LNCAP (cell line): Measurements from ENCODE around the gene TNFSF13B.

Source experiments
- TF ChIP-seq, protein P1 (sequence below): fragments of 450-650 bp; IDR thresholded peaks from 2 replicates; pipeline ENCODE4 v1.5.1; 2017; ENCODE audit warnings: mild to moderate bottlenecking

TNFSF13B gene

GRCh38 chr13:108269601-108270328 lies at the start of gene TNFSF13B:
TNFSF13B (plus strand) TSS chr13:108269718; CDS start chr13:108269896, 178 bp downstream.
- TF ChIP-seq, protein P1, sequence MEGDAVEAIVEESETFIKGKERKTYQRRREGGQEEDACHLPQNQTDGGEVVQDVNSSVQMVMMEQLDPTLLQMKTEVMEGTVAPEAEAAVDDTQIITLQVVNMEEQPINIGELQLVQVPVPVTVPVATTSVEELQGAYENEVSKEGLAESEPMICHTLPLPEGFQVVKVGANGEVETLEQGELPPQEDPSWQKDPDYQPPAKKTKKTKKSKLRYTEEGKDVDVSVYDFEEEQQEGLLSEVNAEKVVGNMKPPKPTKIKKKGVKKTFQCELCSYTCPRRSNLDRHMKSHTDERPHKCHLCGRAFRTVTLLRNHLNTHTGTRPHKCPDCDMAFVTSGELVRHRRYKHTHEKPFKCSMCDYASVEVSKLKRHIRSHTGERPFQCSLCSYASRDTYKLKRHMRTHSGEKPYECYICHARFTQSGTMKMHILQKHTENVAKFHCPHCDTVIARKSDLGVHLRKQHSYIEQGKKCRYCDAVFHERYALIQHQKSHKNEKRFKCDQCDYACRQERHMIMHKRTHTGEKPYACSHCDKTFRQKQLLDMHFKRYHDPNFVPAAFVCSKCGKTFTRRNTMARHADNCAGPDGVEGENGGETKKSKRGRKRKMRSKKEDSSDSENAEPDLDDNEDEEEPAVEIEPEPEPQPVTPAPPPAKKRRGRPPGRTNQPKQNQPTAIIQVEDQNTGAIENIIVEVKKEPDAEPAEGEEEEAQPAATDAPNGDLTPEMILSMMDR, result no peak

- TF ChIP-seq, protein P1, result no peak; the same call in 1 of the 2 replicates
Observed at GRCh38 chr13:108220041-108220440, 49.5 kb upstream of the TNFSF13B start.

- TF ChIP-seq, protein P1, result no peak
Observed at GRCh38 chr13:108223687-108224503, 45.6 kb upstream of the TNFSF13B start.

- TF ChIP-seq, protein P1, result no peak
Observed at GRCh38 chr13:108225440-108225839, 44.1 kb upstream of the TNFSF13B start.

DNA sequence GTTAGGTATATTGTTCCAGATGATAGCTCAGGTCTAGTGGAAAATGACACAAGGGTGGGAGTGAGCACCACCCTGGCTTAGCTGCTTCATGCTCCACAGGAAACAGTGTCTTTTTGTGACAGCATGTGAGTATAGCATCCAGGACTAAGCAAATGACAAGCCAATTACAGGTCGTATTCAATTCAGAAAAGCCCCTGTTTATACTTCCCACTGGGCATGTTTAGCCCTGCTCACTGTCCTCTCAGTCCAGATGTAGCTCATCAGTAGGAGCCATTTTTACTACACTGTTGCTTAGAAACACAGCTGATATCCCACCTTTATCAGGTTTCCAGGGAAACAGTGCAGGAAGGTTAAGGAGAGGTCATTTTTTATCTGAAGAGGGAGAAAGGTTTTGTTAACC lies 43.3 kb upstream of the TNFSF13B start:
- TF ChIP-seq, protein P1, result no peak

DNA sequence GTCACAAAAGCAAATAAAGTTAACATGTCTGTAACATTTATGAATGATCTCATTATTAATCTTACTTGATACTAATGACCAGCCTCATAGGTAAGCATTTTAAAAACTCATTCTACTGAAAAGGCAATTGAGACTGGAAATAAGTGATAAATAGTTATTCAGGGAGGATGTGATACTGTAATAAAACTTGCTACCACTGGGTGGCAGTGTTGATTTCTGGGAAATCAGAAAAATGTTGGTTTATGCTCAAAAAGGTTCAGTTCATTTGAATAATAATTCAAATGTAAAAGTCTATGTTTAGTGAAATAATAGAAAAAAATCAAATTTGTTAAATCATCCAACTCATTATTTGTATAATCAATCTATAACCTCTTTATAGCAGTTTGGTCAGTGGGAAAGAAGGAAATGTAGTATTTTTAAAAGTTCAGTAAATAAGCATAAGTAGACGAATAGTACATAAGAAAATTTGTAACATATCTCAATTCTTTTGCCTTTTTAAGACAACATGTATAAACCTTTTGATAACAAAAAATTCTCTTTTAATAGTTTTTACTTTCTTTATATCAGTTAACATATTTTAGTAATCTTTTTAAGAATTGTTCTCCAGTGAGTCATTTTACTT lies 41.8 kb upstream of the TNFSF13B start:
- TF ChIP-seq, protein P1, result peak; percentile 68

DNA sequence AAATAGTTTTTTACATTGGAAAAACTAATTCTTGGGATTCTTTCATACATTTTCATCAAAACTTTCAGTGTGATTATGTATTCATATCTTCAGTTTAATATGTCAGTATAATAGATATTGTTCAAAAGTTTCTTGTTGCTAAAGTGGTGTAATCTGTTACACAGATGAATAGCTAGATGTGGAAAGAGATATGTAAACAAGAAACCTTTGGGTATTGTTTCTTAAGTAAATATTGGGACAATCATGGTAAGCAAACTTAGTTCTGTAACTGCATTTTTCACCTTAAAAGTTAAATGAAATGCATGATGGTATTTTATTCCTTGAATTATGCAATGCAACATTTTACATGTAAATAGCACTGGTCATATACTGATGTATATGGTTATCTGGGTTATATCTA lies 39.1 kb upstream of the TNFSF13B start:
- TF ChIP-seq, protein P1, result no peak
